ENCODE data around the gene ZNF821. TPM values are rescaled to one million over a fixed set of nuclear protein-coding genes. Genes with fewer than 3 reads are reported as not detected.

Gene ZNF821
- total and polyA plus RNA-seq, 2 donors from 2014 or later = 7.1 to 10.0 TPM

GRCh38 chr16:71927383-71927782 lies 43.4 kb upstream of the ZNF821 start:
- Histone ChIP-seq H3K4me1 (ENCODE audit: control insufficient read depth in 2 of 3, insufficient read depth in 2 of 3, low read depth in 1 of 3, low read length in 3 of 3) (peaks cover 0 to 7% (median 4%) of the 10 kb centered on the region in 3 donors), H3K9me3 (ENCODE audit: control insufficient read depth in 2 of 3, insufficient read depth in 1 of 3, low read length in 3 of 3) (no peaks in the 10 kb centered on the region), H3K36me3 (ENCODE audit: control insufficient read depth in 2 of 3, insufficient read depth in 3 of 3, low read length in 3 of 3) (peaks cover 13 to 44% (median 31%) of the 10 kb centered on the region in 3 donors), H3K27ac (ENCODE audit: low read depth in 2 of 2, low read length in 2 of 2) (peak overlapping the region; percentile 3 to 15), H3K9ac (ENCODE audit: low read length in 3 of 3) (no peak overlapping the region), H3K4me3 (ENCODE audit: low read length in 3 of 3) (no peak overlapping the region), H3K27me3 (ENCODE audit: control insufficient read depth, insufficient read depth, low read length) (no peaks in the 10 kb centered on the region)
- intact Hi-C loops (cut with DNase I) = no loop called here
- no peak for FAIRE-seq
- peak in 1 of 5 donors; percentile 13 for DNase-seq
- TF ChIP-seq CTCF (IDR thresholded peaks at IDR 0.05; ENCODE audit: borderline replicate concordance, extremely low read depth, insufficient read depth) = no peak

DNA sequence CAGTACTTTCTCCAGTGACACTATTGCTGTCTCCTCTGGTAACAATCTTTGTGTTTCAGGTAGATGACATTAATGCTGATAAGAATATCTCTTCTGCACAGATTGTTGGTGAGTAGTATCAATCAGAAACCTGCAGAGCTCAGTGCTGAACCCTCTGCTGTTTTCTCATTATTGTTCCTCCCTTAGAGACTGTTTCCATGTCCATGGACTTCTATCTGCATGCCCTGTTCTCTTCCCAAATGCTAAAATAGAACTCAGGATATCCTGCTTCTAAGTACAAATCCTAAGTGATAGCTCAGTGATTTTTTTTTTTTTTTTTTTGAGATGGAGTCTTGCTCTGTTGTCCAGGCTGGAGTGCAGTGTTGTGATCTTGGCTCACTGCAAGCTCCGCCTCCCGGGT lies 40.7 kb upstream of the ZNF821 start:
- Histone ChIP-seq H3K27me3 (ENCODE audit: control insufficient read depth, insufficient read depth, low read length) (no peaks in the 10 kb centered on the region), H3K9ac (ENCODE audit: low read length in 3 of 3) (no peak overlapping the region), H3K4me3 (ENCODE audit: low read length in 3 of 3) (no peak overlapping the region), H3K4me1 (ENCODE audit: control insufficient read depth in 2 of 3, insufficient read depth in 2 of 3, low read depth in 1 of 3, low read length in 3 of 3) (peaks cover 0 to 7% (median 4%) of the 10 kb centered on the region in 3 donors), H3K9me3 (ENCODE audit: control insufficient read depth in 2 of 3, insufficient read depth in 1 of 3, low read length in 3 of 3) (no peaks in the 10 kb centered on the region), H3K36me3 (ENCODE audit: control insufficient read depth in 2 of 3, insufficient read depth in 3 of 3, low read length in 3 of 3) (peaks cover 29 to 60% (median 49%) of the 10 kb centered on the region in 3 donors), H3K27ac (ENCODE audit: low read depth in 2 of 2, low read length in 2 of 2) (no peak overlapping the region)
- DNase-seq (no peak), FAIRE-seq (no peak)
- intact Hi-C loops (cut with DNase I) = no loop called here
- no peak for TF ChIP-seq CTCF (IDR thresholded peaks at IDR 0.05; ENCODE audit: borderline replicate concordance, extremely low read depth, insufficient read depth)

DNA sequence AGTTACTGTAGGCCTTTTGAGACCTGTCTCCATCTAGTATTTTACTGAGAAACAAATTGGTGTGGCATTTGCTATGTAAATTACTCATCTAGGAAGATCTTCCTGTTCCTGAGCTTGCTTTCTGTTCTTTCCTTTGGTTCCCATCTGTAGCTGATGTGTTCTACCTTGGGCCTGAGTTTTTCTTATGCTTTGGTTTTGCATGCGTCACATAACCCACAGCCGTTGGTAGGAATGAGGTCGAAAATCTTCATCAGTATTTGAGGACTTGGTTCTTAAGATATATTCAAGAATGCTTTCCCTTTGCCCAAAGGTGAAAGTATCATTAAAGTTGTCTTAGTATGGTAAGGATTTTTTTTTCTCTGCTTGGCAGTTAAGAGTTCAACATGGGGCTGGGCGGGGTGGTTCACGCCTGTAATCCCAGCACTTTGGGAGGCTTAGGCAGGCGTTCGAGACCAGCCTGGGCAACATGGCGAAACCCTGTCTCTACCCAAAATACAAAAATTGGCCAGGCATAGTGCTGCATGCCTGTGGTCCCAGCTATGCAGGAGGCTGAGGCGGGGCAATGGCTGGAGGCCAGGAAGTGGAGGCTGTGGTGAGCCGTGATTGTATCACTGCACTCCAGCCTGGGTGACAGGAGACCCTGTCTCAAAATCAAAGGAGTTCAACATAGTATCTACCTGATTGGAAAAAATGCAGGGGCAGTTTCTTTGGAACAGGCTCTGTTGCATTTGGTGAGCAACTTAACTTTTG lies 40.1 kb upstream of the ZNF821 start:
- FAIRE-seq (no peak), DNase-seq (no peak)
- no peak for TF ChIP-seq CTCF (IDR thresholded peaks at IDR 0.05; ENCODE audit: borderline replicate concordance, extremely low read depth, insufficient read depth)
- H3K27ac ChIP-seq (ENCODE audit: low read depth in 2 of 2, low read length in 2 of 2) = no peak overlapping the region
- H3K27me3 ChIP-seq (ENCODE audit: control insufficient read depth, insufficient read depth, low read length) = no peaks in the 10 kb centered on the region
- no peak overlapping the region for H3K4me3 ChIP-seq (ENCODE audit: low read length in 3 of 3)
- peaks cover 0 to 7% (median 4%) of the 10 kb centered on the region in 3 donors for H3K4me1 ChIP-seq (ENCODE audit: control insufficient read depth in 2 of 3, insufficient read depth in 2 of 3, low read depth in 1 of 3, low read length in 3 of 3)
- H3K9me3 ChIP-seq (ENCODE audit: control insufficient read depth in 2 of 3, insufficient read depth in 1 of 3, low read length in 3 of 3) = no peaks in the 10 kb centered on the region
- H3K9ac ChIP-seq (ENCODE audit: low read length in 3 of 3) = no peak overlapping the region
- H3K36me3 ChIP-seq (ENCODE audit: control insufficient read depth in 2 of 3, insufficient read depth in 3 of 3, low read length in 3 of 3) = peaks cover 33 to 66% (median 51%) of the 10 kb centered on the region in 3 donors
- intact Hi-C loops (cut with DNase I) = no loop called here

All from kidney (tissue), 14 donors.